NAMALWA (cell line): ENCODE results near the gene MCM7.
"Not testable (repeated sequence)": the region's sequence is repeated elsewhere in the genome, so short reads cannot be mapped to it uniquely, and the experiment has no call there.

Experiments
- DNase-seq: peaks from one replicate; pipeline ENCODE4 v3.0.0-alpha.2; 2015; ENCODE audit warnings: low spot score

MCM7 gene

GRCh38 chr7:100101016-100101862, at the start of gene MCM7, which contains the start of gene AP4M1:
TSS of gene MCM7 (minus strand) at chr7:100101397. CDS start at chr7:100101294, 103 bp downstream.
TSS of gene AP4M1 (plus strand) at chr7:100101643. CDS start at chr7:100101715, 72 bp downstream.
- DNase-seq = peak; percentile 100

GRCh38 chr7:100148559-100149328, 47.5 kb upstream of the MCM7 start, which contains the start of gene LAMTOR4:
TSS of gene LAMTOR4 (plus strand) at chr7:100148918. CDS start at chr7:100148973, 55 bp downstream.
- DNase-seq = peak; percentile 100

- no peak for DNase-seq
Observed at GRCh38 chr7:100148225-100148558, 47.0 kb upstream of the MCM7 start.

GRCh38 chr7:100147278-100147677, 46.1 kb upstream of the MCM7 start:
- DNase-seq = no peak

DNA sequence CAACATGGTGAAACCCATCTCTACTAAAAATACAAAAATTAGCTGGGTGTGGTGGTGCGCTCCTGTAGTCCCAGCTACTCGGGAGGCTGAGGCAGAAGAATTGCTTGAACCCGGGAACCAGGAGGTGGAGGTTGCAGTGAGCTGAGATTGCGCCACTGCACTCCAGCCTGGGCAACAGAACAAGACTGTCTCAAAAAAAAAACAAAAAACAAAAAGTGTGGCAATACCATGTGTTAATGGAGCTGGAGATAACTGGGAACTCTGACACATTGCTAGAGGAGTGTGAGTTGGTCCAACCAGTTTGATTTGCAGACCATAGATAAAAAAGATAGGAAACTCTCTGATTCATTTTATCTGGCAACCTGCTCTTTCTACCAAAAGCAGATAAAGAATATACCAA, 45.2 kb upstream of the MCM7 start:
- not testable (repeated sequence) for DNase-seq

DNA sequence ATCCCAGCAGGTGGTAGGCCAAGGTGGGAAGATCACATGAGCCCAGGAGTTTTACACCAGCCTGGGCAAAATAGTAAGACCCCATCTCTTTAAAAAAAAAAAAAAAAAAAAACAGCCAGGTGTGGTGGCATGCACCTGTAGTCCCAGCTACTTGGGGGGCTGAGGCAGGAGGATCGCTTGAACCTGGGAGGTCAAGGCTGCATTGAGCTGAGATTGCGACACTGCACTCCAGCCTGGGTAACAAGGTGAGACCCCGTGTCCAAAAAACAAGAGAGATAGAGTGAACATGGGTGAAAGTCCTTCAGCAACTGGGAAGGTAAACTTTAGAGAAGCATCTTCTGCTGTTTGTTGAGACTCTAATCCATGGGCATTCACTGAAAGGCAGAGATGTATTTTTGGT, 41.3 kb upstream of the MCM7 start:
- DNase-seq = no peak

GRCh38 chr7:100141555-100141949, 40.4 kb upstream of the MCM7 start:
- DNase-seq = peak; percentile 17

GRCh38 chr7:100137851-100138760, 36.9 kb upstream of the MCM7 start:
- DNase-seq = peak; percentile 19

DNA sequence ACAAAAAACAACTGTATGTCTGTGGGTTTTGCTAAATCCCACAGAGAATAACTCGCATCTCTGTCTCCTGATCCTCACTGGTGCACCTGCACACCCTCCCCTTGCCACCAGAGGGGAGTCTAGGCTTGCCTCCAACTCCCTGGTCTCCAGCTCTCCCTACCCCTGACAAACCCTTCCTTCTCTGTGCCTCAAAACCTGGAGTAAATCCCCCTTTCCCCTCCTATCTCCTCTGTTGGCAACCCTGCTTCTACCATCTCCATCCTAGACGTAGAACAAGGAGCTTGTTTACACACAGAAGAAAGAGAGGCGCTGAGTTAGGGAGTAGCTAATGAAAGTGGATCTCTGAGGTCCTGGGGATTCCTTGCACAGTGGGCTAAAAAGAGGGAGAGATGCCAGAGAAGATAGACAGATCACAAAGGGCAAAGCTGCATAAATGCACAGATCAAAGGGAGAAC, 31.5 kb upstream of the MCM7 start:
- peak; percentile 67 for DNase-seq

- DNase-seq = no peak
Observed at GRCh38 chr7:100132126-100132525, 30.9 kb upstream of the MCM7 start.

- peak; percentile 86 for DNase-seq
Observed at GRCh38 chr7:100130608-100131453, 29.6 kb upstream of the MCM7 start.

GRCh38 chr7:100130220-100130607, 29.0 kb upstream of the MCM7 start:
- peak; percentile 9 for DNase-seq

DNA sequence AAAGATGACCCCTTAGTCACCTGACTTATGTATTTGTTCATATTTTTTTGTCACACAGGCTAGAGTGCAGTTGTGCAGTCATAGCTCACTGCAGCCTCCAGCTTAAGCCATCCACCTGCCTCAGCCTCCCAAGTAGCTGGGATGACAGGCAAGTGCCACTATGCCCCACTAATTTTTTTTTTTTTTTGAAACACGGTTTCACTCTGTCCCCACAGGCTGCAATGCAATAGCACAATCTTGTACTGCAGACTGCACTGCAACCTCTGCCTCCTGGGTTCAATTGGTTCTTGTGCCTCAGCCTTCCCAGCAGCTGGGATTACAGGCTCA, 27.4 kb upstream of the MCM7 start:
- peak; percentile 36 for DNase-seq

DNA sequence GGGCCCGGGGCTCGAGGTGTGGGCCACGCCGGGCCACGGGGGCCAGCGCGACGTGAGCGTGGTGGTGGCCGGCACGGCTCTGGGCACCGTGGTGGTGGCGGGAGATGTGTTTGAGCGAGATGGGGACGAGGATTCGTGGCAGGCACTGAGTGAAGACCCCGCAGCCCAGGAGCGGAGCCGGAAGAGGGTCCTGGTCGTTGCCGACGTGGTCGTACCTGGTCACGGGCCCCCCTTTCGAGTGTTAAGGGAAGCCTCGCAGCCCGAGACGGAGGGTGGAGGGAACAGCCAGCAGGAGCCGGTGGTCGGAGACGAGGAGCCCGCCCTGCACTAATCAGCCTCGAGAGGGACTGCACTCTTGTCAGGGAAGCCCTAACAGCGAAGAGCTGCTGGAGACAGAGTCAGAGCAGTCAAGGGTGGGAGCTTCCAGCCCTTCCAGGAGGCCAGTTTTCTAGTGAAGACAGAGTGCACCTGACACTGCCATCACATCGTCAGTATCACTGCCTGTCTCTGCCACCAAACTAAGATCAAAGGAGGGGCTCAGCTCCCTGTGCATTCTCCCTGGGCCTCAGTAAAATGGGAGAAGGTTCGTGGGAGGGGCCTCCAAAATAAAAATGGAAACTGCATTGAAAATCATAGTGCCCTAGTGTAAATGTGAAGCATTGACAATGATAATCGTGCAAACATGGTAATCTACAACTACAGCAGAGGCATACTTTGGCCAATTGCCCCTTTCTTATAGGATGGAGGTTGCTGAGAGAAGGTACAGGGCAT, 26.9 kb upstream of the MCM7 start:
- DNase-seq = peak; percentile 80

DNA sequence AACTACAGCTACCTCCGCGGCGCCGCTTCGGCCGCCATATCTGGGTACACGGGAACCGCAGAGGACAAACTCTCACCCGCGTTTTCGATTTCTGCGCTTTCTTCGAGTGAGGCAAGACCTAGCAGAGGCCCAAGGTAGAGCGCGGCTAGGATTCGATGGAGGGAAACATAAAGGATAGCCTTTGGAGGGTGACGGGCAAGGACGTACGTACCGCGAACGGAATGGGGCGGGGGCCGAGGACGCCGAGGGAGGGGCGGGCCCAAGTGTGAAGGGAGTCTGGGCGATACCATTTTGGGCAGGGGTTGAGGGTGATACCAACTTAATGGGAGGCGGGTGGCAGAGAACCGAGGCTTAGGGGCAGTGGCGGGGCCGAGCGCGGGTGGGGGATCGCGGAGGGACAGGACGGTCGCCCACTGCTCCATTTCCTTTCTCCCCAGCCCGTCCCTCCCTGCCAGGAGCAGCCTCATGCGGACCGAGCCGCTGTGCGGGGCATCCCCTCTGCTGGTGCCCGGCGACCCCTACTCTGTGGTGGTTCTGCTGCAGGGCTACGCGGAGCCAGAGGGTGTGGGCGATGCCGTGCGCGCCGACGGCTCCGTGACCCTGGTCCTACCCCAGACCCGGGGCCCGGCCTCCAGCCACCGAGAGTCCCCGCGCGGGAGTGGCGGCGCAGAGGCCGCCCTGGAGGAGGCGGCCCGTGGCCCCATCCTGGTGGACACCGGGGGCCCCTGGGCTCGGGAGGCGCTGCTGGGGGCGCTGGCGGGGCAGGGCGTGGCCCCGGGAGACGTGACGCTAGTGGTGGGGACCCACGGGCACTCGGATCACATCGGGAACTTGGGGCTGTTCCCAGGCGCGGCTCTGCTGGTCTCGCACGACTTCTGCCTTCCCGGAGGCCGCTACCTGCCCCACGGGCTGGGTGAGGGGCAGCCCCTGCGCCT, 26.0 kb upstream of the MCM7 start, which contains the start of gene MBLAC1:
Gene MBLAC1, plus strand, starts transcription at position 37 of the 935 bp plus-strand sequence. Its CDS starts 429 bp downstream, at position 466.
- peak; percentile 96 for DNase-seq

DNA sequence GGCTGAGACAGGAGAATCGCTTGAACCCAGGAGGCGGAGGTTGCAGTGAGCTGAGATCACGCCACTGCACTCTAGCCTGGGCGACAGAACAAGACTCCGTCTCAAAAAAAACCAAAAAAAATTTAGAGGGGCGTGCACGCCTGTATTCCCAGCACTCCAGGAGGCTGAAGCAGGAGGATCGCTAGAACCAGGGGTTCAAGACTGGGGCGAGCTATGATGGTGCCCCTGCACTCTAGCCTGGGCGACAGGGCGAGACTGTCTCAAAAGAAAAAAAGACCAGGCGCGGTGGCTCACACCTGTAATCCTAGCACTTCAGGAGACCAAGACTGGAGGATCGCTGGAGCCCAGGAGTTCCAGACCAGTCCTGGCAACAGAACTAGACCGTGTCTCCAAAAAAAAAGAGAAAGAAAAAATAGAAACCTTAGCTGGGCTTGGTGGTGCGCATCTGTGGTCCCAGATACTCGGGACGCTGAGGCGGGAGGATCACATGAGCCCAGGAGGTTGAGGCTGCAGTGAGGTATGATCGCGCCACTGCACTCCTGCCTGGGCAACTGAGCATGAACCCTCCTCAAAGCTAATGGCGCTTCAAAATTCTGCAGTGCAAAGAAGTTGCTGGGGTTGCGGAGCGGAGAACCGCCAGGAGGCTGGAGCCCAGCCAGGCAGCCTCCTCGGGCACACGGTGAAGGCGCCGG, 25.2 kb upstream of the MCM7 start:
- DNase-seq = no peak

DNA sequence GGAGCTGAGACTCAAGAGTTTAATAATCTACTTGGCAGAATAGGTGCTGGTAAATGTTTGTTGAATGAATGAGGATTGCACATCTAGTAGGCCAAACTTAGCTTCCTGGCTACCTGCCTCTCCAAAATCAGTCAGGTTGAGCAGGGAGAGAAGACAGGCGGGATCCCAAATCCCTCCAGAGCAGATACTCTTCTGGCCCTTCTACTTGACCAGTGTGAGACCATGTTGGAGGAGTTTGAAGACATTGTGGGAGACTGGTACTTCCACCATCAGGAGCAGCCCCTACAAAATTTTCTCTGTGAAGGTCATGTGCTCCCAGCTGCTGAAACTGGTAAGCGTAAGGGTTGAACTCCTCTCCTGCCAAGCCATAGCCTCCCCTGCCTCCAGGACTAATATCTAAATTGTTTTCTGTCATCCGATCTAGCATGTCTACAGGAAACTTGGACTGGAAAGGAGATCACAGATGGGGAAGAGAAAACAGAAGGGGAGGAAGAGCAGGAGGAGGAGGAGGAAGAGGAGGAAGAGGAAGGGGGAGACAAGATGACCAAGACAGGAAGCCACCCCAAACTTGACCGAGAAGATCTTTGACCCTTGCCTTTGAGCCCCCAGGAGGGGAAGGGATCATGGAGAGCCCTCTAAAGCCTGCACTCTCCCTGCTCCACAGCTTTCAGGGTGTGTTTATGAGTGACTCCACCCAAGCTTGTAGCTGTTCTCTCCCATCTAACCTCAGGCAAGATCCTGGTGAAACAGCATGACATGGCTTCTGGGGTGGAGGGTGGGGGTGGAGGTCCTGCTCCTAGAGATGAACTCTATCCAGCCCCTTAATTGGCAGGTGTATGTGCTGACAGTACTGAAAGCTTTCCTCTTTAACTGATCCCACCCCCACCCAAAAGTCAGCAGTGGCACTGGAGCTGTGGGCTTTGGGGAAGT, 23.4 kb upstream of the MCM7 start:
- DNase-seq = no peak
